Naive thymus-derived CD8-positive, alpha-beta T cell (primary cell): ENCODE measurements around the gene BTAF1. TPM values are rescaled to one million over a fixed set of nuclear protein-coding genes. Genes with fewer than 3 reads are reported as not detected.

Experiments
- ATAC-seq, 2 donors: fragments of 150-1000 bp; cut with Tn5 transposase in 1 of 2; sonication (Bioruptor Pico), chemical (Tn5 transposase) in 1 of 2; 1 replicate in 1 of 2; 2 replicates in 1 of 2; pipeline ENCODE4 v1.10.0; 2021; ENCODE audit warnings: mild to moderate bottlenecking in 2 of 2, moderate library complexity in 2 of 2
- POLR2A ChIA-PET: fragments of 350-600 bp; sonication (Branson Sonifier 250); formaldehyde crosslinking; loops from one replicate; lab custom pipeline; 2021; ENCODE audit warnings: antibody characterized with exemption; lab: Charles Lee
- DNase-seq, 10 donors: peaks; one replicate each; pipeline versions ENCODE4 v3.0.0 to v3.0.0-alpha.2; 2020 to 2022
- H3K27ac Mint-ChIP-seq, 10 donors: one replicate each; pipeline ENCODE4 v1.8.0; 2020 to 2022; ENCODE audit warnings: mild to moderate bottlenecking in 10 of 10, mixed read lengths in 10 of 10, moderate library complexity in 4 of 10, inconsistent platforms in 1 of 10
- H3K27me3 Mint-ChIP-seq, 5 donors: one replicate each; pipeline ENCODE4 v1.8.0; 2021 to 2022; ENCODE audit warnings: mixed read lengths in 5 of 5
- H3K36me3 Mint-ChIP-seq, 3 donors: one replicate each; pipeline ENCODE4 v1.8.0; 2020 to 2022; ENCODE audit warnings: mixed read lengths in 3 of 3, mild to moderate bottlenecking in 2 of 3, inconsistent platforms in 1 of 3
- H3K4me1 Mint-ChIP-seq, 4 donors: one replicate each; pipeline ENCODE4 v1.8.0; 2021 to 2022; ENCODE audit warnings: mixed read lengths in 4 of 4
- H3K4me3 Mint-ChIP-seq, 10 donors: one replicate each; pipeline ENCODE4 v1.8.0; 2020 to 2022; ENCODE audit warnings: mild to moderate bottlenecking in 10 of 10, mixed read lengths in 10 of 10, moderate library complexity in 6 of 10, inconsistent platforms in 1 of 10
- H3K9me3 Mint-ChIP-seq, 9 donors: one replicate each; pipeline ENCODE4 v1.8.0; 2020 to 2022; ENCODE audit warnings: mixed read lengths in 9 of 9, mild to moderate bottlenecking in 3 of 9, inconsistent platforms in 1 of 9, moderate library complexity in 1 of 9
- polyA plus RNA-seq, 3 donors: library from polyadenylated mRNA; unstranded; fragments of 300-500 nt; fragmentation: Illumina TruSeq; gene quantifications; one replicate each; pipeline ENCODE4 v1.2.3, GENCODE V29; 2021
- total RNA-seq, 8 experiments: library from RNA in 2 of 8; stranded (reverse) in 2 of 8; gene quantifications; one replicate each; pipeline ENCODE4 v1.2.3 and lab custom pipeline; 2021 to 2026

BTAF1 gene
- total RNA-seq = 10 to 100 TPM; 81.6 to 82.7 TPM
- polyA plus RNA-seq = 1 to 10 TPM; 7.9 to 9.1 (median 8.6) TPM
- 245 to 368 (median 336) reads per million in 6 experiments for total RNA-seq (lab: John Stamatoyannopoulos, UW)

DNA sequence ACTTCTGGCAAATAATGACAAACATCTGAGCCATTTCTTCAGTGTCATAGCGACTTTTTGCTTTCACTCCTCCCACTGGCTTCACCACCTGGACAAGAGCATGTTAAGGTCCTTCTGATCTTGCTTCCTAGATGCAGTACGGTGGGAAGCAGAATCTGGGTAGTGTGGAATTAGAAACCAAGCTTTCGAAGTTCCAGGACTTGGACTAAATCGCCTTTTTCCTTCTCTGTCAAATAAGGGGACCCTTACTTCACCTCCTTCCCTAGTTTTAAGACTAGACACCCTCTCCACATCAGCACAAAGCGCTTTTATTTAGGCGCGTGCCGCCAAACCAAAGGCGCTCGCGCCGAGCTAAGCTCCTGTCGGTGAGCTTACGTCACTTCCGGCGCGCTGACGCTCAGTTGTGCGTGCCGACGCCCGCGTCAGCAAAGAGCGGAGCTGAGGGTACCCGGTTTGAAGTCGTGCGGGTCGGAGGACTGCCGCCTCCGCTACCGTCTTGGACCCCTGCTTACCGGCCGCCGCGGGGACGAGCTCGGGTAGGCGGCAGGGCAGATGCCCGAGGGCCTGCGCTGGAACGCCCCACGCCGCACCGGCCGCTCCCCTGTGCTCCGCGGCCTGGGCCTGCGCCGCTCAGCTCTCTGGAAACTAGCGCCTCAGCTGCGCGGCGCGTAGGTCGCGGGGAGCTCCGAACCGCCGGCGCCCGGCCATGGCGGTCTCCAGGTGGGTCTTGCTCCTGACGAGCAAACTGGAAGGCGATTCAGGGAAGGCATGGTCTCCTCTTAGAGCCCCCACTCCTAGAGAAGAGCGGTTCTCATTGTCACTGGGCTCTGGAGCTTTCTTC, at the start of gene BTAF1:
Gene BTAF1 (plus strand): TSS at position 400 of the 841 bp plus-strand sequence. CDS start 307 bp downstream, at position 707.
- H3K4me3 Mint-ChIP-seq = peak within 1 kb of the TSS; percentile 88 to 100 (median 94)
- H3K36me3 Mint-ChIP-seq = peaks cover 4 to 17% (median 4%) of the 10 kb centered on the region in 3 donors
- peaks cover 0 to 4% (median 0%) of the 10 kb centered on the region in 9 donors for H3K9me3 Mint-ChIP-seq
- POLR2A ChIA-PET = interaction anchor here (1.1 to 2.8 kb wide), 12 partner anchors 11 to 925 kb away, joined by 3 to 51 read pairs (median 5); partner anchors contain the start of genes EXOC6, FGFBP3 and TNKS2
- H3K4me1 Mint-ChIP-seq = peaks cover 18 to 48% (median 41%) of the 10 kb centered on the region in 4 donors
- DNase-seq (peak; percentile 85 to 96 (median 90)), ATAC-seq (peak; percentile 93)
- peak within 1 kb of the TSS; percentile 95 to 100 (median 98) for H3K27ac Mint-ChIP-seq
- peaks cover 1 to 10% (median 4%) of the 10 kb centered on the region in 5 donors for H3K27me3 Mint-ChIP-seq

DNA sequence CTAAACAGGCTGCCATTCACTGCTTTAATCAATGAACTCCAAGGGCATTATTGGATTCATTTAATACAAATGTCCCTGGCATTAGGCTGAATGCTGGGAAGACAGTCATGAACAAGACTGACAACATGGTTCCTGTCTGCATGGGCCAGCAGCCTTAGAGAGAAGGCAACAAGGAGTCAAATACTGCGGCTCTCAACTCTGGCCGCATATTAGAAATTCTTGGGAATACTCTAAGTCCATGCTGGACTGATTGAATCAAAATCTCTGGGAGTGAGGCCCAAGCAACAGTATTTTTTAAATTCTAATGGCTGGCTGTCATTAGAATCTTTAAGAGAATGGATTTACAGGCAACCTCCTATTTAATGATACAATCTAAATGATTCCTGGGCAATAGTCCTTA, 48.4 kb upstream of the BTAF1 start:
- DNase-seq = no peak
- H3K4me3 Mint-ChIP-seq = no peak overlapping the region
- ATAC-seq = no peak
- H3K36me3 Mint-ChIP-seq = no peaks in the 10 kb centered on the region
- H3K27me3 Mint-ChIP-seq = no peaks in the 10 kb centered on the region
- POLR2A ChIA-PET = interaction anchor here (0.5 to 0.6 kb wide), 2 partner anchors 81 to 82 kb away, joined by 3 to 4 read pairs; no protein-coding TSS in a partner anchor
- no peaks in the 10 kb centered on the region for H3K4me1 Mint-ChIP-seq
- no peak overlapping the region for H3K27ac Mint-ChIP-seq
- no peaks in the 10 kb centered on the region for H3K9me3 Mint-ChIP-seq

DNA sequence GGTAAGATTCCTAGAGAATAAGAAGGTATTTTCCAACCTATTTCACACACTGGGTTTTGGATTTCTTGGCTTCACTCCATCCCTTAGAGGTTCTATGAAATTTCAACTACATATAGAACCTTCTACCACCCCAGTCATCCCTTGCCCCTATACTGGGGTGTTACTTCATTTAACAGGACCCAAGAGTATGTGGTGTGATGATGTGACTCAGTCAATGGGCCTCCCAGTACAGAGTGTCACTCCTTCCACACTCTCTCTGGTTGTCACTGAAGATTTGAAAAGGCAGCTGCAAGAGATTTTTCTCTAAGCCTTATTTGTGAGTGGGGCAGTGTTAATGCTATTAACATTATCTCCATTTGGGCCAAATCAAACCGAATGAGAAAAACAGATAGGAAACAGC, 47.8 kb upstream of the BTAF1 start:
- Mint-ChIP-seq H3K27ac (no peak overlapping the region), H3K4me1 (no peaks in the 10 kb centered on the region), H3K4me3 (no peak overlapping the region), H3K9me3 (peaks cover 0 to 1% (median 0%) of the 10 kb centered on the region in 9 donors), H3K27me3 (no peaks in the 10 kb centered on the region), H3K36me3 (peaks cover 0 to under 1% (median 0%) of the 10 kb centered on the region in 3 donors)
- POLR2A ChIA-PET = no interaction called here
- ATAC-seq (no peak), DNase-seq (no peak)

DNA sequence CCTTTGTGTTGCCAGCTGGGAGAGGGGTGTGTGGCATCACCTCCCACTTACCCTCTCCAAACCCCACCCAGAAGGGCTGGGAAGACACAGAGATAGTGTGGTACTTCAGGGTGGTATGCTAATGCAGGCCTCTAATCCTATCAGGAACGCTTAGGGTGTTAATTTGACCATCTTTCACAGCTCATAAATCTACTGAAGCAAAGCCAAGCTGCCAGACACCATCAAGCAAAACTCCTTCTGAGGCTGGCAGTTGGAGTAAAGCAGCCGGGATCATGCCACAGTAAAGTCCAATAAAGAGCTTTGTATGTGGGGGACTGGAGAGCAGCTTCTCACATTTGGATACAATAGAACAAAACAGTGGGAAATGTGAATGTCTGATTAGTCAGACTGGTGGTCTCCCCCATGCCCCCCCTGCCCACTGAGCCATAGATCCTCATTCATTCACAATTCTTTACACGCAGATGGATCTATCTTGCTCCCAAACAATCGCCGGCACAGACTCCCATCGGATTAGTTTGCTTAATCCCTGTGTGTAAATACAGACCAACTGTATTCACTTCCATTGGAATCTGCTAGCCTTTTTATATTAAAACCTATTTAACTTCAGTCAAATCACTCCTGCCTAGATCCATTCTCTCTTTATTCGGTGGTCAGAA, 43.9 kb upstream of the BTAF1 start:
- peaks cover 0 to 8% (median 6%) of the 10 kb centered on the region in 3 donors for H3K36me3 Mint-ChIP-seq
- H3K27me3 Mint-ChIP-seq = no peaks in the 10 kb centered on the region
- peaks cover 0 to 9% (median 3%) of the 10 kb centered on the region in 9 donors for H3K9me3 Mint-ChIP-seq
- H3K4me1 Mint-ChIP-seq = no peaks in the 10 kb centered on the region
- H3K27ac Mint-ChIP-seq = peak overlapping the region in 1 of 10 donors; percentile 25
- no peak for ATAC-seq
- no peak overlapping the region for H3K4me3 Mint-ChIP-seq
- POLR2A ChIA-PET = interaction anchor here (0.6 kb wide), 1 partner anchor 72 kb away, joined by 3 read pairs; no protein-coding TSS in a partner anchor
- no peak for DNase-seq

GRCh38 chr10:91880310-91880709, 43.3 kb upstream of the BTAF1 start:
- no peaks in the 10 kb centered on the region for H3K4me1 Mint-ChIP-seq
- peaks cover 0 to 8% (median 6%) of the 10 kb centered on the region in 3 donors for H3K36me3 Mint-ChIP-seq
- POLR2A ChIA-PET = interaction anchor here (0.6 kb wide), 1 partner anchor 72 kb away, joined by 3 read pairs; no protein-coding TSS in a partner anchor
- ATAC-seq (no peak), DNase-seq (no peak)
- H3K27me3 Mint-ChIP-seq = no peaks in the 10 kb centered on the region
- no peak overlapping the region for H3K27ac Mint-ChIP-seq
- H3K9me3 Mint-ChIP-seq = peaks cover 0 to 9% (median 3%) of the 10 kb centered on the region in 9 donors
- no peak overlapping the region for H3K4me3 Mint-ChIP-seq

DNA sequence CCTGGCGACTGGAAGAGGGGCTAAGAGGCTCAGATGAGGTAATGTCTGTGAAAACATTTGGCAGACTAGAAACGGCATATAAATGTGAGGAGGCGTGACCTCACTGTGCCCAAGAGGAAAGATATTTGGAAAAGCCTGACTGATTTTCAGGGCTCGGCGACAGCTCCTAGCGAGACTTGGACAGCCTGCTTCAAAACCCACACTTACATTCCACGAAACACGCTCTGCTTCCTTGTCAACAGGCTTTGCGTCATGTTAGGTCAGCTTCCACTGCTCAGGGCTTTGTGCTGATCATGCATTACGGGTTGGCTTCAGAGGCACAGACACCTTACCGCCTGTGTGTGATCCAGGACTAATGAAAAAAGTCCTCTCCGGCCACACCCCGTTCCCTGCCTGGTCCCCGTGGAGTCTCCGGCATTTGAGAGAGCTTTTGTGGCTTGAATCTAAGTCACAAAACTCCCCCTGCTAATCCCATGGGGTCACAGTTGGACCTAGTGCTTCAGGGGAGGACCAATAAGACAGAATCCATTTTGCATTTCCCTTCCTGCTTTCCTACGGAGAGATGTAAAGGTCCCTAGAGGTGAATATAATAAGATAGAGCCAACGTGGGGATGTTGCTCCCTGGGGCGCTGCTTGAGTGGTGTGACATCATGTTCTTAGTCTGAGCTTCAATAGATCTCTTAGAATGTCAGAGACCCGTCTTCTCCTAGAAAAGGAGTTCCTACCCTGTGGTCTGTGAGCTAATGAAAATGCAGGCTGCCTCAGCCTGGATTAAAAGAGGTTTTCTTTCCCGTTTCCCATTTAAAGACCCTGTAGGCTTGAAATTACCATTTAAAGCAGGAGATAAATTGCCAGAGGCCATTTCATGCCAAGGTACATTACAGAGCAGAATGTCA, 39.8 kb upstream of the BTAF1 start:
- Mint-ChIP-seq H3K36me3 (peaks cover 0 to 8% (median 6%) of the 10 kb centered on the region in 3 donors), H3K27me3 (peaks cover 0 to 7% (median 0%) of the 10 kb centered on the region in 5 donors), H3K27ac (no peak overlapping the region), H3K4me3 (no peak overlapping the region), H3K9me3 (peaks cover 0 to 9% (median 3%) of the 10 kb centered on the region in 9 donors), H3K4me1 (peaks cover 5 to 12% (median 6%) of the 10 kb centered on the region in 4 donors)
- no peak for DNase-seq
- POLR2A ChIA-PET = no interaction called here
- ATAC-seq = no peak

DNA sequence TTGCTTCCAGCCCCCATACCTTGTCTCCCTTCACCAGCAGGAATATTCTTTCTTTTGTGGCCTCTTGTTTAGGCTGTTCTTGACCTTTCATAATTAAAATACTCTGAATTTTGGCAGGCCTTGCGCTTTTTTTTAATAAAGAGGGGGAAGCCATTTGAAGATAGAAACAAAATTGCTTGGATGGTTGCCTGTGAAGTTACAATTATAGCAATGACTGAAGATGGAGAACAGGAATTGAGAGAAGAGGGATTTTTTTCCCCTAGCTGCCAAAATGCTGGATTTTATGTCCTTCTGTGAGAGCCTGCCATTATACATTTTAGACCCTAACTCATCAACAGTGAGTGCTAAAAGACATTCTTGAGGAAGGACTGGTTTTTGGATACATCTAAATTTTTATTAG, 39.0 kb upstream of the BTAF1 start:
- Mint-ChIP-seq H3K36me3 (peaks cover 0 to 8% (median 6%) of the 10 kb centered on the region in 3 donors), H3K27ac (no peak overlapping the region), H3K4me1 (peaks cover 5 to 12% (median 7%) of the 10 kb centered on the region in 4 donors), H3K27me3 (peaks cover 0 to 9% (median 2%) of the 10 kb centered on the region in 5 donors), H3K4me3 (no peak overlapping the region), H3K9me3 (peaks cover 0 to 9% (median 3%) of the 10 kb centered on the region in 9 donors)
- DNase-seq (no peak), ATAC-seq (no peak)
- POLR2A ChIA-PET = no interaction called here

GRCh38 chr10:91885362-91886079, 38.0 kb upstream of the BTAF1 start:
- DNase-seq (no peak), ATAC-seq (no peak)
- Mint-ChIP-seq H3K27ac (no peak overlapping the region), H3K4me1 (peaks cover 5 to 12% (median 7%) of the 10 kb centered on the region in 4 donors), H3K27me3 (peaks cover 0 to 9% (median 2%) of the 10 kb centered on the region in 5 donors), H3K4me3 (no peak overlapping the region), H3K9me3 (peaks cover 0 to 9% (median 3%) of the 10 kb centered on the region in 9 donors), H3K36me3 (peaks cover 0 to 8% (median 6%) of the 10 kb centered on the region in 3 donors)
- POLR2A ChIA-PET = interaction anchor here (1.2 kb wide), 1 partner anchor 23 kb away, joined by 4 read pairs; no protein-coding TSS in a partner anchor

- Mint-ChIP-seq H3K9me3 (no peaks in the 10 kb centered on the region), H3K27me3 (peaks cover 0 to 11% (median 8%) of the 10 kb centered on the region in 5 donors), H3K27ac (peak overlapping the region in 1 of 10 donors; percentile 65), H3K36me3 (no peaks in the 10 kb centered on the region), H3K4me1 (peaks cover 5 to 12% (median 7%) of the 10 kb centered on the region in 4 donors), H3K4me3 (peak overlapping the region; percentile 79 to 96 (median 92))
- DNase-seq = no peak
- POLR2A ChIA-PET = interaction anchor here (1.4 to 1.6 kb wide), 2 partner anchors 21 to 36 kb away, joined by 4 to 13 read pairs; partner anchors contain the start of gene BTAF1
- ATAC-seq = no peak
Measured at GRCh38 chr10:91886954-91887271, 36.7 kb upstream of the BTAF1 start.

- peak; percentile 76 to 82 for ATAC-seq
- H3K27ac Mint-ChIP-seq = peak overlapping the region in 9 of 10 donors; percentile 36 to 87 (median 75)
- peaks cover 5 to 12% (median 7%) of the 10 kb centered on the region in 4 donors for H3K4me1 Mint-ChIP-seq
- H3K36me3 Mint-ChIP-seq = no peaks in the 10 kb centered on the region
- H3K9me3 Mint-ChIP-seq = no peaks in the 10 kb centered on the region
- DNase-seq = peak in 6 of 10 donors; percentile 13 to 28 (median 22)
- peak overlapping the region; percentile 87 to 96 (median 93) for H3K4me3 Mint-ChIP-seq
- peaks cover 0 to 11% (median 8%) of the 10 kb centered on the region in 5 donors for H3K27me3 Mint-ChIP-seq
- POLR2A ChIA-PET = interaction anchor here (0.6 to 1.6 kb wide), 3 partner anchors 21 to 508 kb away, joined by 3 to 13 read pairs (median 4); partner anchors contain the start of gene BTAF1
Measured at GRCh38 chr10:91887272-91888076, 36.1 kb upstream of the BTAF1 start.
